Calu3 (cell line): ENCODE results near the gene KDM3A. TPM values are rescaled to one million over a fixed set of nuclear protein-coding genes. Genes with fewer than 3 reads are reported as not detected.
A peak's percentile ranks its signal among the peaks of the same experiment; 100 is the strongest.

Experiments used
- BruUV-seq: library from RNA; stranded (reverse); fragments of 400-500 nt; replicated peaks from 2 replicates; lab custom pipeline; 2021; lab: Mats Ljungman, UMichigan
- CTCF ChIA-PET: fragments of 300-600 bp; sonication (Branson Sonifier 250); formaldehyde crosslinking; loops from one replicate; lab custom pipeline; 2022; ENCODE audit warnings: antibody characterized with exemption; lab: Charles Lee
- DNase-seq: peaks from one replicate; pipeline ENCODE4 v3.0.0; 2022
- H3K27ac Mint-ChIP-seq: one replicate; pipeline ENCODE4 v1.8.0; 2022; ENCODE audit warnings: mixed read lengths; ENCODE audit not compliant: unreplicated experiment
- H3K27me3 Mint-ChIP-seq: one replicate; pipeline ENCODE4 v1.8.0; 2022; ENCODE audit warnings: mixed read lengths; ENCODE audit not compliant: unreplicated experiment
- H3K36me3 Mint-ChIP-seq: one replicate; pipeline ENCODE4 v1.8.0; 2022; ENCODE audit warnings: mild to moderate bottlenecking, moderate library complexity, mixed read lengths; ENCODE audit not compliant: insufficient read depth, unreplicated experiment
- H3K4me1 Mint-ChIP-seq: one replicate; pipeline ENCODE4 v1.8.0; 2022; ENCODE audit warnings: mild to moderate bottlenecking, low read depth, mixed read lengths; ENCODE audit not compliant: unreplicated experiment
- H3K4me3 Mint-ChIP-seq: one replicate; pipeline ENCODE4 v1.8.0; 2022; ENCODE audit warnings: mild to moderate bottlenecking, low read depth, moderate library complexity, mixed read lengths; ENCODE audit not compliant: unreplicated experiment
- H3K9me3 Mint-ChIP-seq: one replicate; pipeline ENCODE4 v1.8.0; 2022; ENCODE audit warnings: low read depth, mixed read lengths; ENCODE audit not compliant: unreplicated experiment
- intact Hi-C: fragments of 100-400 bp; cut with micrococcal nuclease; formaldehyde crosslinking; loops from one replicate; pipeline ENCODE4 v1.10.0; 2022; ENCODE audit not compliant: unreplicated experiment
- total RNA-seq: library from RNA; stranded (reverse); gene quantifications from 2 replicates; pipeline ENCODE4 v1.2.3, GENCODE V29; 2022
- TF ChIP-seq, protein P1 (sequence below): fragments of 200-600 bp; IDR thresholded peaks from one replicate; pipeline ENCODE4 v1.8.0; 2022; ENCODE audit warnings: antibody characterized with exemption; ENCODE audit not compliant: unreplicated experiment

KDM3A gene
- total RNA-seq, 1 experiment from 2014 or later, result 37.8 TPM

DNA sequence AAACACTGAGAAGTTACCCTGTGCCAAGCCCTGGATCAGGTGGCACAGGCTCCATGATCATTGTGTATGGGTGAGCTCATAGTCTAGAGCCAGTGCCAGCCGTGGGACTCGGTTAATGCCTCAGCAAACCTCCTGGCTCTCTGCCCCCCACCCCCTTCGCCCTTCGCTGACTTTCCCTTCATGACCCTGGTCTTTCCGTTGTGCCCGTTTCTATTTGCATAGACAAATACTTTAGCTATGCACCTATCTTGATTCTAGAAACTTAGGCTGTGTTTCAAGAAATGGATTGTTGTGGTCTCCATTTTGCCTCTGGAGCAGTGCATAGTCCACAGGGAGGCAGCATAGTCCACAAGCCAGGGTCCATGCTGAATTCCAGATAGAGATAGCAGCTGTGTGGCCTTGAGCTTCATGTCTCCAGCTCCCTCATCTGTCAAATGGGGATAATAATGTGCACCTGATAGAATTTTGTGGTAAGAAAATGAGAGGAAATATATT is 44.8 kb upstream of the KDM3A start:
- peak overlapping the region; percentile 5 for H3K27ac Mint-ChIP-seq
- peaks cover 8% of the 10 kb centered on the region for H3K9me3 Mint-ChIP-seq
- no TSS peak for BruUV-seq
- H3K4me1 Mint-ChIP-seq, result peaks cover 24% of the 10 kb centered on the region
- TF ChIP-seq, protein P1, sequence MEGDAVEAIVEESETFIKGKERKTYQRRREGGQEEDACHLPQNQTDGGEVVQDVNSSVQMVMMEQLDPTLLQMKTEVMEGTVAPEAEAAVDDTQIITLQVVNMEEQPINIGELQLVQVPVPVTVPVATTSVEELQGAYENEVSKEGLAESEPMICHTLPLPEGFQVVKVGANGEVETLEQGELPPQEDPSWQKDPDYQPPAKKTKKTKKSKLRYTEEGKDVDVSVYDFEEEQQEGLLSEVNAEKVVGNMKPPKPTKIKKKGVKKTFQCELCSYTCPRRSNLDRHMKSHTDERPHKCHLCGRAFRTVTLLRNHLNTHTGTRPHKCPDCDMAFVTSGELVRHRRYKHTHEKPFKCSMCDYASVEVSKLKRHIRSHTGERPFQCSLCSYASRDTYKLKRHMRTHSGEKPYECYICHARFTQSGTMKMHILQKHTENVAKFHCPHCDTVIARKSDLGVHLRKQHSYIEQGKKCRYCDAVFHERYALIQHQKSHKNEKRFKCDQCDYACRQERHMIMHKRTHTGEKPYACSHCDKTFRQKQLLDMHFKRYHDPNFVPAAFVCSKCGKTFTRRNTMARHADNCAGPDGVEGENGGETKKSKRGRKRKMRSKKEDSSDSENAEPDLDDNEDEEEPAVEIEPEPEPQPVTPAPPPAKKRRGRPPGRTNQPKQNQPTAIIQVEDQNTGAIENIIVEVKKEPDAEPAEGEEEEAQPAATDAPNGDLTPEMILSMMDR, result peak; percentile 33
- no peaks in the 10 kb centered on the region for H3K36me3 Mint-ChIP-seq
- intact Hi-C loops, result loop anchor here (1.0 to 5.0 kb wide), 3 partner anchors 46 to 279 kb away; partner anchors contain the start of gene KDM3A
- H3K4me3 Mint-ChIP-seq, result peak overlapping the region; percentile 27
- no peaks in the 10 kb centered on the region for H3K27me3 Mint-ChIP-seq
- CTCF ChIA-PET, result interaction anchor here (0.6 to 2.5 kb wide), 13 partner anchors 11 to 433 kb away, joined by 3 to 12 read pairs (median 4); partner anchors contain the start of gene KDM3A
- DNase-seq, result peak; percentile 58

DNA sequence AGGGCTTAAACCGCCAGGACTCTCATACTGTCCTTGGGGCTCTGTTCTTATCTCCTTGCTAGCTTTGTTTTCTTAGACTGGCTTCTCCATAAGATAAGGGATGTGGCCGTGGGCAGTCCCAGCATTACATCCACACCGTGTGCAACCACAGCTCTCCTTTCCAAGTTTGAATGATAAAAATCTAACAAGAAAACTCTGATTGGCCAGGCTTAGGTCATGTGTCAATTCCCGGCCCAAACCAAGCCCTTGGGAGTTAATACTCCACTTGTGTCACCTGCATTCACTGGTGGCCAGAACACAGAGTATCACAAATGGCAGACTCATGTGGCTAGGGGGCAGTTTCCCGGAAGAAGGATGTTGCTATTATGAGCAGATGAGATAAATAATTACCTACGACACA is 43.2 kb upstream of the KDM3A start:
- H3K4me3 Mint-ChIP-seq, result no peak overlapping the region
- BruUV-seq, result no TSS peak
- H3K27me3 Mint-ChIP-seq, result no peaks in the 10 kb centered on the region
- DNase-seq, result no peak
- no peak overlapping the region for H3K27ac Mint-ChIP-seq
- peaks cover 23% of the 10 kb centered on the region for H3K4me1 Mint-ChIP-seq
- intact Hi-C loops, result loop anchor here (5.0 kb wide), 1 partner anchor 44 kb away; the partner anchor contains the start of gene KDM3A
- TF ChIP-seq, protein P1, result no peak
- peaks cover 5% of the 10 kb centered on the region for H3K9me3 Mint-ChIP-seq
- CTCF ChIA-PET, result no interaction called here
- no peaks in the 10 kb centered on the region for H3K36me3 Mint-ChIP-seq

DNA sequence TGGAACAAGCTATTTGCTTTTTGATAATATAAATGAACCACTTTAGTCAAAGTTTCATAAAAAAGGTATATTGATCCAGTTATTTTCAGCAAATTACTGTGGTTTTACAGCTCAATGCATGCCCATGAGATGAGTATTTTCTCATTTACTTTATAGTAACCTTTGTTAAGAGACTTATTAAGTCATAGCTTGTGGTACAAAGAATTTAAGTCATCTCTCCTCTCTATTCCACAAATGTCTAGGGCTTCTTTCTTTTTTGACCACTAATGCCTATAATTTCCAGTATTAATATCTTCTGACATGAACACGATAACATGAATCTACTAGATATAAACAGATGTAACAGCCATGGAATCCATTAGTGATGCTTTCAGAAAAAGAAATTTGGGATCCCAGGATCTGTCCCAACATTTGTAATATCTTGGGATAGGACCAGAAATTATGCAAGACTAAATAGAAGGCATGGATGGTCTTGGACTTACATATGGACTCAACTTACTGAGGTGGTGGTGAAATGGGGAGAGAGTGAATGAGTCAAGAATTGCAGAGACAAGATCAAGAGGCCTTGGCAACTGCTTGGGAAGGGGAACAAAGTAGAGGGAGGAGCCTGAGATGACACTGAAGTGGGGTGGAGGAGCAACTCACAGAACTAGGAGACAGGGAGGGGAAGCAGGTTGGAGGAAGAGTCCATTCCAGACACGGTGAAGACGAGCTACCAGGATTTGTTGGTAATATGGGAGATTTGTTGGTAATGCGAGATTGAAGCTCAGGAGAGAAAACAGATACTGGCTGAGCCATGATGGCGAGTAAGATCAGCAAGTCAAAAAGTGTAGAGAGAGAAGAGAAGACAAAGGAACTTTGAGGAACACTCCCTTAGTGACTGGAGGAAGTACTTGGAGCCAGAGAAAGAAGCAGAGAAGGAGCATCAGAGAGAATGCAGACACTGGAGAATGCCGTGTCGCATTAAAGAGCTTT is 42.4 kb upstream of the KDM3A start:
- no TSS peak for BruUV-seq
- no peak overlapping the region for H3K4me3 Mint-ChIP-seq
- peaks cover 5% of the 10 kb centered on the region for H3K9me3 Mint-ChIP-seq
- TF ChIP-seq, protein P1, result no peak
- H3K27ac Mint-ChIP-seq, result no peak overlapping the region
- CTCF ChIA-PET, result no interaction called here
- H3K27me3 Mint-ChIP-seq, result no peaks in the 10 kb centered on the region
- no peak for DNase-seq
- no peaks in the 10 kb centered on the region for H3K36me3 Mint-ChIP-seq
- intact Hi-C loops, result loop anchor here (5.0 kb wide), 1 partner anchor 44 kb away; the partner anchor contains the start of gene KDM3A
- peaks cover 15% of the 10 kb centered on the region for H3K4me1 Mint-ChIP-seq

DNA sequence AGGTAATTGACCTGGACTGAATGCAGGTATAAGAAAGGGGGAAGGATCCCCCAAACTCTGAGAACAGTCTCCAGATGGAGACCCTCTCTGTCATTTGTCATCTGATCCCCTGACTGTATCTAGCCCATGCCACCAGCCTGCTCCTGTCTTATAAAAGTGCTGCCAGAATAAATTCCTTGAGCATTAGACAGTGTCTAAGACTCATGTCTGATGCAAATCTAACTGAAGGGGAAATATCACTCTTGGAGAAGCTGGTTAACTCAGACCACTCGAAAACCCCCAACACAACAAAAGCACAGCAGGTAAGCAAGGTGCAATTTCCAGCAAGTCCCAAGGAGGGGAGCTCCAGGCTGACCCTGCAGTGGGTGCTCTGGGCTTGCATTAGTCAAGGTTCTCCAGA is 40.9 kb upstream of the KDM3A start:
- Mint-ChIP-seq H3K36me3 (no peaks in the 10 kb centered on the region), H3K27ac (no peak overlapping the region), H3K27me3 (no peaks in the 10 kb centered on the region), H3K9me3 (peaks cover 5% of the 10 kb centered on the region), H3K4me1 (peaks cover 11% of the 10 kb centered on the region), H3K4me3 (no peak overlapping the region)
- TF ChIP-seq, protein P1, result no peak
- no TSS peak for BruUV-seq
- CTCF ChIA-PET, result interaction anchor here (1.1 kb wide), 1 partner anchor 92 kb away, joined by 4 read pairs; no protein-coding TSS in a partner anchor
- DNase-seq, result no peak
- intact Hi-C loops, result no loop called here
